Activated B cell treated with CpG ODN at 0.5 μM for 24 hours (primary cell): Measurements from ENCODE around the gene NEMP2. TPM values are rescaled to one million over a fixed set of nuclear protein-coding genes. Genes with fewer than 3 reads are reported as not detected.

Experiments used
- ATAC-seq: fragments of 200-7000 bp; cut with Tn5 transposase; one replicate; pipeline ENCODE4 v1.10.0; 2021; ENCODE audit warnings: low read depth, mild to moderate bottlenecking, moderate library complexity
- CTCF ChIA-PET: fragments of 350-600 bp; sonication (Branson Sonifier 250); formaldehyde crosslinking; loops from one replicate; lab custom pipeline; 2021; ENCODE audit warnings: antibody characterized with exemption; lab: Charles Lee
- POLR2A ChIA-PET: fragments of 350-600 bp; sonication (Branson Sonifier 250); formaldehyde crosslinking; loops from one replicate; lab custom pipeline; 2021; ENCODE audit warnings: antibody characterized with exemption; lab: Charles Lee
- DNase-seq: peaks from one replicate; pipeline ENCODE4 v3.0.0; 2022
- H3K27ac Mint-ChIP-seq: one replicate; pipeline ENCODE4 v1.8.0; 2020; ENCODE audit warnings: mixed read lengths
- H3K27me3 Mint-ChIP-seq: one replicate; pipeline ENCODE4 v1.8.0; 2021; ENCODE audit warnings: mixed read lengths
- H3K36me3 Mint-ChIP-seq: one replicate; pipeline ENCODE4 v1.8.0; 2021; ENCODE audit warnings: low read depth, mixed read lengths
- H3K4me1 Mint-ChIP-seq: one replicate; pipeline ENCODE4 v1.8.0; 2021; ENCODE audit warnings: mixed read lengths
- H3K4me3 Mint-ChIP-seq: one replicate; pipeline ENCODE4 v1.8.0; 2020; ENCODE audit warnings: mild to moderate bottlenecking, mixed read lengths
- H3K9me3 Mint-ChIP-seq: one replicate; pipeline ENCODE4 v1.8.0; 2020; ENCODE audit warnings: mixed read lengths
- intact Hi-C: fragments of 100-400 bp; cut with micrococcal nuclease; formaldehyde crosslinking; loops from one replicate; pipeline ENCODE4 v1.15.1; 2024
- total RNA-seq: library from RNA; stranded (reverse); gene quantifications from 2 replicates; pipeline ENCODE4 v1.2.3, GENCODE V29; 2022
- TF ChIP-seq, protein P1 (sequence below): fragments of 200-600 bp; IDR thresholded peaks from one replicate; pipeline ENCODE4 v1.8.0; 2022; ENCODE audit warnings: antibody characterized with exemption, mild to moderate bottlenecking

Gene NEMP2
- total RNA-seq = 14.2 and 15.6 TPM in 2 replicates

GRCh38 chr2:190534310-190535120, at the start of gene NEMP2:
TSS of gene NEMP2 (minus strand) at chr2:190534722. CDS start at chr2:190534655, 67 bp downstream.
- peaks cover 24% of the 10 kb centered on the region for H3K36me3 Mint-ChIP-seq
- H3K27me3 Mint-ChIP-seq = no peaks in the 10 kb centered on the region
- intact Hi-C loops = loop anchor here (1.0 to 5.0 kb wide), 12 partner anchors 49 to 1143 kb away; partner anchors contain the start of genes ANKAR, GLS, HIBCH and MFSD6
- peak within 1 kb of the TSS; percentile 100 for H3K27ac Mint-ChIP-seq
- peak within 1 kb of the TSS; percentile 97 for H3K4me3 Mint-ChIP-seq
- ChIA-PET CTCF (interaction anchor here (1.6 kb wide), 1 partner anchor 145 kb away, joined by 5 read pairs; no protein-coding TSS in a partner anchor), POLR2A (interaction anchor here (0.5 to 4.6 kb wide), 20 partner anchors 9 to 771 kb away, joined by 3 to 38 read pairs (median 5); partner anchors contain the start of genes GLS and NAB1)
- DNase-seq (peak; percentile 90), ATAC-seq (peak; percentile 80)
- peaks cover 56% of the 10 kb centered on the region for H3K4me1 Mint-ChIP-seq
- TF ChIP-seq, protein P1, sequence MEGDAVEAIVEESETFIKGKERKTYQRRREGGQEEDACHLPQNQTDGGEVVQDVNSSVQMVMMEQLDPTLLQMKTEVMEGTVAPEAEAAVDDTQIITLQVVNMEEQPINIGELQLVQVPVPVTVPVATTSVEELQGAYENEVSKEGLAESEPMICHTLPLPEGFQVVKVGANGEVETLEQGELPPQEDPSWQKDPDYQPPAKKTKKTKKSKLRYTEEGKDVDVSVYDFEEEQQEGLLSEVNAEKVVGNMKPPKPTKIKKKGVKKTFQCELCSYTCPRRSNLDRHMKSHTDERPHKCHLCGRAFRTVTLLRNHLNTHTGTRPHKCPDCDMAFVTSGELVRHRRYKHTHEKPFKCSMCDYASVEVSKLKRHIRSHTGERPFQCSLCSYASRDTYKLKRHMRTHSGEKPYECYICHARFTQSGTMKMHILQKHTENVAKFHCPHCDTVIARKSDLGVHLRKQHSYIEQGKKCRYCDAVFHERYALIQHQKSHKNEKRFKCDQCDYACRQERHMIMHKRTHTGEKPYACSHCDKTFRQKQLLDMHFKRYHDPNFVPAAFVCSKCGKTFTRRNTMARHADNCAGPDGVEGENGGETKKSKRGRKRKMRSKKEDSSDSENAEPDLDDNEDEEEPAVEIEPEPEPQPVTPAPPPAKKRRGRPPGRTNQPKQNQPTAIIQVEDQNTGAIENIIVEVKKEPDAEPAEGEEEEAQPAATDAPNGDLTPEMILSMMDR = no peak
- peaks cover 20% of the 10 kb centered on the region for H3K9me3 Mint-ChIP-seq

DNA sequence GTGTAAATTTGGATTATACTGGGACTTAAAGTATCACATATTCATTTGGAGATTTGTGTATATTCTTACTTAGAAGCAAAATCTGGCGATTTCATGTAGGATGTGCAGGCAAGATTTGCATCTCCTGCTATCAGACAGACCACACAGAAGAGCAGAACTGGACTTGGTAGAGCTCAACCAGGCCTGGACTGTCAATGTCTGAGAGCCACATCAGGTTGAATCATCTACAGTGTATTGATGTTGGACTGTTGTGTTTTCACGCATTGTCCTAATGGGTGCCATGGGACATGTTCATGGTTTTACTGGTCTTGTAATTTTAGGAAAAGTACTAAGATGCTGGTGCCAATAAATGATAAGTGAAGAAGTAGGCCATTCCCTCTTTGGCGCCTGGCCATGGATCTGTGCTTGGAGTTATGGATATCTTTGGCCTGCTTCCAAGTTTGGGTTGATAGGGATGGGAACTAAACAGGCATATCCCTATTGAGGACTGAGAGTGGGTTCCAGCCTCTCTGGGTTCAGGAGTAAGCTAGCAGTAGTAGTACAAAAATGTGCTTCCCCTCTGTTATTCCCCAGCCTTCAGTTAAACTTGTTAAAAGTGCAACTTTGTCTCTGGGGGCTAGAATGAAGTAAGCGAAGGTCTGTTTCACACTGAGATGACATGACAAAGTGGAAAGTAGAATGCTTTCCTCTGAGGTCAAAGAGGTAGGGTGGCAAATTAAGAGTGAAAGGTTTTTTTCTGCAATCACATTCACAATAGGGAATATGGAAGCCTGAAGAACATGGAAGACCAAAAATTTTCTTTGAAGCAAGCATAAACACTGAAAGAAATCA, 49.2 kb upstream of the NEMP2 start:
- peak overlapping the region; percentile 83 for H3K27ac Mint-ChIP-seq
- intact Hi-C loops = loop anchor here (1.0 to 5.0 kb wide), 4 partner anchors 44 to 95 kb away; partner anchors contain the start of gene NEMP2

GRCh38 chr2:190582736-190583506, 48.4 kb upstream of the NEMP2 start:
- H3K4me3 Mint-ChIP-seq = peak overlapping the region; percentile 62
- intact Hi-C loops = loop anchor here (1.0 to 5.0 kb wide), 4 partner anchors 44 to 96 kb away; partner anchors contain the start of gene NEMP2
- peak overlapping the region; percentile 83 for H3K27ac Mint-ChIP-seq
- no peak for DNase-seq
- H3K36me3 Mint-ChIP-seq = no peaks in the 10 kb centered on the region
- CTCF ChIA-PET = interaction anchor here (1.1 to 1.2 kb wide), 2 partner anchors 96 to 97 kb away, joined by 3 to 4 read pairs; no protein-coding TSS in a partner anchor
- peaks cover 28% of the 10 kb centered on the region for H3K4me1 Mint-ChIP-seq
- H3K27me3 Mint-ChIP-seq = no peaks in the 10 kb centered on the region
- POLR2A ChIA-PET = interaction anchor here (0.6 to 3.7 kb wide), 8 partner anchors 21 to 299 kb away, joined by 3 to 38 read pairs (median 4); partner anchors contain the start of gene NEMP2
- no peaks in the 10 kb centered on the region for H3K9me3 Mint-ChIP-seq
- TF ChIP-seq, protein P1 = no peak
- ATAC-seq = peak; percentile 68

More for the DNA sequence above, 49.2 kb upstream of the NEMP2 start:
- Mint-ChIP-seq H3K36me3 (no peaks in the 10 kb centered on the region), H3K4me3 (peak overlapping the region; percentile 62), H3K27me3 (no peaks in the 10 kb centered on the region), H3K4me1 (peaks cover 30% of the 10 kb centered on the region), H3K9me3 (no peaks in the 10 kb centered on the region)
- CTCF ChIA-PET = interaction anchor here (1.1 to 1.4 kb wide), 2 partner anchors 95 to 96 kb away, joined by 3 to 5 read pairs; no protein-coding TSS in a partner anchor
- DNase-seq = no peak
- TF ChIP-seq, protein P1 = no peak
- POLR2A ChIA-PET = interaction anchor here (0.6 to 3.7 kb wide), 8 partner anchors 22 to 299 kb away, joined by 3 to 38 read pairs (median 4); partner anchors contain the start of gene NEMP2
- ATAC-seq = peak; percentile 72

- ChIA-PET CTCF (interaction anchor here (1.2 kb wide), 1 partner anchor 98 kb away, joined by 4 read pairs; no protein-coding TSS in a partner anchor), POLR2A (interaction anchor here (3.7 kb wide), 1 partner anchor 48 kb away, joined by 38 read pairs; the partner anchor contains the start of gene NEMP2)
- no peaks in the 10 kb centered on the region for H3K27me3 Mint-ChIP-seq
- intact Hi-C loops = loop anchor here (2.0 to 5.0 kb wide), 2 partner anchors 45 to 97 kb away; no protein-coding TSS in a partner anchor
- TF ChIP-seq, protein P1 = no peak
- ATAC-seq (no peak), DNase-seq (no peak)
- no peaks in the 10 kb centered on the region for H3K9me3 Mint-ChIP-seq
- no peak overlapping the region for H3K27ac Mint-ChIP-seq
- H3K4me1 Mint-ChIP-seq = peaks cover 28% of the 10 kb centered on the region
- no peak overlapping the region for H3K4me3 Mint-ChIP-seq
- no peaks in the 10 kb centered on the region for H3K36me3 Mint-ChIP-seq
Measured at GRCh38 chr2:190582019-190582418, 47.5 kb upstream of the NEMP2 start.
